PFSK-1 (cell line): ENCODE measurements around the gene KLF9.

Source experiments
- POLR2AphosphoS5 ChIP-seq: IDR thresholded peaks from 2 replicates; pipeline ENCODE4 v1.6.1; 2012; ENCODE audit warnings: low read depth, mild to moderate bottlenecking, control low read depth, low read length, moderate library complexity
- REST ChIP-seq, 2 experiments: IDR thresholded peaks; 2 replicates each; pipeline versions ENCODE4 v1.6.1 to v1.8.0; 2011 to 2012; ENCODE audit warnings: low read depth in 2 of 2, low read length in 2 of 2, control low read depth in 1 of 2, inconsistent platforms in 1 of 2, mild to moderate bottlenecking in 1 of 2, moderate library complexity in 1 of 2; ENCODE audit not compliant: insufficient read depth in 1 of 2
- SIN3A ChIP-seq: IDR thresholded peaks from 2 replicates; pipeline ENCODE4 v1.6.1; 2012; ENCODE audit warnings: mild to moderate bottlenecking, low read length, moderate library complexity, borderline replicate concordance; ENCODE audit not compliant: insufficient read depth
- TAF1 ChIP-seq: IDR thresholded peaks from 2 replicates; pipeline ENCODE4 v1.6.1; 2012; ENCODE audit warnings: low read length, control low read depth, borderline replicate concordance; ENCODE audit not compliant: insufficient read depth

GRCh38 chr9:70385426-70385825 lies 29.0 kb downstream of the KLF9 start:
- TF ChIP-seq REST (IDR thresholded peaks at IDR 0.05; ENCODE audit: insufficient read depth in 1 of 2, low read depth in 2 of 2, low read length in 2 of 2) (no peak), SIN3A (no peak), POLR2AphosphoS5 (no peak), TAF1 (no peak)
